ENCODE data around the gene PLEKHG1.

PLEKHG1 gene

GRCh38 chr6:150622476-150622875 lies 22.8 kb downstream of the PLEKHG1 start:
- peaks cover 6% of the 10 kb centered on the region for H3K27me3 Mint-ChIP-seq (ENCODE audit: low read depth, poor library complexity)
- H3K9me3 Mint-ChIP-seq = peaks cover 33% of the 10 kb centered on the region
- H3K4me3 Mint-ChIP-seq = no peak overlapping the region
- TF ChIP-seq CTCF (IDR thresholded peaks at IDR 0.05) = no peak
- H3K36me3 Mint-ChIP-seq (ENCODE audit: low read depth) = peaks cover 52% of the 10 kb centered on the region
- H3K4me1 Mint-ChIP-seq = peaks cover 60% of the 10 kb centered on the region
- H3K27ac Mint-ChIP-seq = peak overlapping the region; percentile 51
- DNase-seq = no peak

GRCh38 chr6:150622941-150623874 lies 23.5 kb downstream of the PLEKHG1 start:
- Mint-ChIP-seq H3K4me3 (no peak overlapping the region), H3K27ac (peak overlapping the region; percentile 51), H3K4me1 (peaks cover 64% of the 10 kb centered on the region), H3K9me3 (peaks cover 33% of the 10 kb centered on the region), H3K27me3 (ENCODE audit: low read depth, poor library complexity) (peaks cover 7% of the 10 kb centered on the region), H3K36me3 (ENCODE audit: low read depth) (peaks cover 52% of the 10 kb centered on the region)
- DNase-seq = no peak
- no peak for TF ChIP-seq CTCF (IDR thresholded peaks at IDR 0.05)

GRCh38 chr6:150624191-150624590 lies 24.5 kb downstream of the PLEKHG1 start:
- peaks cover 52% of the 10 kb centered on the region for H3K36me3 Mint-ChIP-seq (ENCODE audit: low read depth)
- no peak for DNase-seq
- TF ChIP-seq CTCF (IDR thresholded peaks at IDR 0.05) = no peak
- H3K27me3 Mint-ChIP-seq (ENCODE audit: low read depth, poor library complexity) = peaks cover 10% of the 10 kb centered on the region
- H3K4me3 Mint-ChIP-seq = no peak overlapping the region
- H3K4me1 Mint-ChIP-seq = peaks cover 68% of the 10 kb centered on the region
- H3K9me3 Mint-ChIP-seq = peaks cover 33% of the 10 kb centered on the region
- H3K27ac Mint-ChIP-seq = no peak overlapping the region

GRCh38 chr6:150625927-150626326 lies 26.2 kb downstream of the PLEKHG1 start:
- Mint-ChIP-seq H3K27ac (no peak overlapping the region), H3K4me3 (no peak overlapping the region), H3K27me3 (ENCODE audit: low read depth, poor library complexity) (peaks cover 14% of the 10 kb centered on the region), H3K4me1 (peaks cover 50% of the 10 kb centered on the region), H3K36me3 (ENCODE audit: low read depth) (peaks cover 51% of the 10 kb centered on the region), H3K9me3 (peaks cover 33% of the 10 kb centered on the region)
- DNase-seq = no peak
- no peak for TF ChIP-seq CTCF (IDR thresholded peaks at IDR 0.05)

GRCh38 chr6:150627154-150627553 lies 27.5 kb downstream of the PLEKHG1 start:
- Mint-ChIP-seq H3K9me3 (peaks cover 33% of the 10 kb centered on the region), H3K4me3 (no peak overlapping the region), H3K36me3 (ENCODE audit: low read depth) (peaks cover 46% of the 10 kb centered on the region), H3K27ac (no peak overlapping the region), H3K27me3 (ENCODE audit: low read depth, poor library complexity) (peaks cover 17% of the 10 kb centered on the region), H3K4me1 (peaks cover 53% of the 10 kb centered on the region)
- no peak for DNase-seq
- no peak for TF ChIP-seq CTCF (IDR thresholded peaks at IDR 0.05)

All from nephron progenitor cell (in vitro differentiated cells).